ENCODE data around the gene GNG7. TPM values are rescaled to one million over a fixed set of nuclear protein-coding genes. Genes with fewer than 3 reads are reported as not detected.
A peak's percentile ranks its signal among the peaks of the same experiment; 100 is the strongest.

GNG7 gene
- total RNA-seq, 1 donor from 2014 or later = 5.5 TPM

GRCh38 chr19:2488405-2488941, 214.0 kb downstream of the GNG7 start:
- peaks cover 34% of the 10 kb centered on the region for H3K4me1 ChIP-seq
- no peak for TF ChIP-seq CTCF (IDR thresholded peaks at IDR 0.05)
- no peaks in the 10 kb centered on the region for H3K36me3 ChIP-seq
- no peak for DNase-seq
- H3K4me3 ChIP-seq = peak overlapping the region; percentile 51
- peak overlapping the region; percentile 45 for H3K27ac ChIP-seq
- peaks cover 2% of the 10 kb centered on the region for H3K9me3 ChIP-seq
- H3K27me3 ChIP-seq = no peaks in the 10 kb centered on the region
- intact Hi-C loops (cut with DNase I) = no loop called here
- ATAC-seq = peak; percentile 1

GRCh38 chr19:2487842-2488241, 214.7 kb downstream of the GNG7 start:
- Histone ChIP-seq H3K36me3 (no peaks in the 10 kb centered on the region), H3K4me3 (no peak overlapping the region), H3K27ac (no peak overlapping the region), H3K4me1 (peaks cover 34% of the 10 kb centered on the region), H3K27me3 (no peaks in the 10 kb centered on the region), H3K9me3 (peaks cover 9% of the 10 kb centered on the region)
- DNase-seq (no peak), ATAC-seq (peak; percentile 5)
- TF ChIP-seq CTCF (IDR thresholded peaks at IDR 0.05) = no peak
- intact Hi-C loops (cut with DNase I) = no loop called here

DNA sequence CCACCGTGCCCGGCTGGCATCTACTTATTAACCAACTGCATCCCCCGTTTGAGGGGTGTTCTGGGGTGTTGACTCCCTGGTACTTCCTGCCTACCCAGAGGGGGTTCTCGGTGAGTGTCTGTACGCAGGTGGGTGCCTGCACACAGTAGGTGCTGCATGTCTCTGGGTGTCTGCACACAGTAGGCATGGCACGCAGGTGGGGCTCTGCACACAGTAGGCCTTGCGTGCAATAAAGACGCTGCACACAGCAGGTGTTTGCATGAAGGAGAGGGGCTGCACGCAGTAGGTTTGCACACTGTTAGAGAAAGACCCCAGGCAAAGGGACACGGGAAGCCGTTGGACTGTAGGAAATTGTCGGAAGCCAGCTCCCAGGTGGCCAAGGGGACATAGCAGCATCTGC, 215.4 kb downstream of the GNG7 start:
- H3K27ac ChIP-seq = no peak overlapping the region
- no peaks in the 10 kb centered on the region for H3K27me3 ChIP-seq
- DNase-seq (no peak), ATAC-seq (no peak)
- TF ChIP-seq CTCF (IDR thresholded peaks at IDR 0.05) = no peak
- H3K4me1 ChIP-seq = peaks cover 34% of the 10 kb centered on the region
- no peak overlapping the region for H3K4me3 ChIP-seq
- intact Hi-C loops (cut with DNase I) = no loop called here
- H3K9me3 ChIP-seq = peaks cover 10% of the 10 kb centered on the region
- no peaks in the 10 kb centered on the region for H3K36me3 ChIP-seq

GRCh38 chr19:2485428-2485827, 217.1 kb downstream of the GNG7 start:
- DNase-seq = no peak
- no peak for TF ChIP-seq CTCF (IDR thresholded peaks at IDR 0.05)
- ATAC-seq = no peak

DNA sequence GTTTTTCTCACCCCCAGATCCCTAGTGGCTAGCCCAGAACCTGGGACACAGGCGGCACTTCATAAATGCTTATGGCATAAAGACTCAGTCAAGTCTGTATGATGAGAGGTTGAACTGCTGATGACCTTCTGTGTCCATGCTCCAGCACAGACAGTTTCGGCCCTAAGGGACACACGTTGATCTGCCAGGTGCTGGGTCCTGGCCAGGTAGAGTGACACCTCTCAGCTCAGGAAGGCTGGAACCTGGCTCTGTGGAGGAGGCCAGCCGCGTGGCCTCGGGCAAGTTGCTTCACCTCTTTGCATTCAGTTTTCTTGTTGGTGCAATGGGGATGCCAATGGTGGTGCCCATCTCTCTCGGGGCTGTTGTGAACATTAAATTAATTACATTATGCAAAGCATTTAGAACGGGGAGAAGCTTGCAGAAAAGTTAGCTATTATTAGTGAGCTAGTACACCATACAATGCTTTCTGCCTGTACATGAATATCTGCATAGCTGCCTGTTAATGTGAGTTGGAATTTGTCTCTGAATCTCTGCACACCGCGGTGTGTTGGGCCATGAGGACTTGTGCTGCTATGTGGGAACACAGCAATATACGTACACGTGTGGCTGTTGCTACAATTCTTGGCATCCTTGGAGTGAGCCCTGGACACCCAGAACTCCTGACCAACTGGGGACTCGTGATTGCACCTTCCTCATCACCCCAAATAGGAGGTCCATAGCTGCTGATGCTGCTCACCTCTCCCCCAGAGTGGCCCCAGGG, 218.1 kb downstream of the GNG7 start:
- no peak for TF ChIP-seq CTCF (IDR thresholded peaks at IDR 0.05)
- intact Hi-C loops (cut with DNase I) = no loop called here
- Histone ChIP-seq H3K4me3 (no peak overlapping the region), H3K9me3 (peaks cover 10% of the 10 kb centered on the region), H3K4me1 (peaks cover 16% of the 10 kb centered on the region), H3K27me3 (no peaks in the 10 kb centered on the region), H3K27ac (no peak overlapping the region), H3K36me3 (no peaks in the 10 kb centered on the region)
- ATAC-seq (no peak), DNase-seq (no peak)

More at GRCh38 chr19:2485428-2485827, 217.1 kb downstream of the GNG7 start:
- no peak overlapping the region for H3K4me3 ChIP-seq
- no peaks in the 10 kb centered on the region for H3K36me3 ChIP-seq
- H3K9me3 ChIP-seq = peaks cover 10% of the 10 kb centered on the region
- H3K27ac ChIP-seq = no peak overlapping the region
- H3K27me3 ChIP-seq = no peaks in the 10 kb centered on the region
- intact Hi-C loops (cut with DNase I) = no loop called here
- H3K4me1 ChIP-seq = peaks cover 20% of the 10 kb centered on the region

Measured in upper lobe of right lung (tissue), 1 donor.